ENCODE results near the gene SLC9C2. TPM values are rescaled to one million over a fixed set of nuclear protein-coding genes. Genes with fewer than 3 reads are reported as not detected.
A peak's percentile ranks its signal among the peaks of the same experiment; 100 is the strongest.
"Not testable (repeated sequence)": the region's sequence is repeated elsewhere in the genome, so short reads cannot be mapped to it uniquely, and the experiment has no call there.

The SLC9C2 gene
- total RNA-seq, 8 experiments from 2014 or later: 0.05 to 2.1 (median 0.05) TPM; not detected in 4

- Histone ChIP-seq H3K4me3 (no peak overlapping the region), H3K27ac (no peak overlapping the region), H3K4me1 (replicated peaks in 1 of 2) (peaks cover 7 to 12% of the 10 kb centered on the region in 2 donors)
- ATAC-seq (replicated peaks in 6 of 8): peak in 6 of 8 experiments; percentile 23 to 88 (median 58)
- 31 to 73% (median 52%) methylated on average over 2 to 4 of the region's 4 CpGs; no CpG with 5 or more reads in 1 of the 10 experiments for WGBS, 10 experiments
- in situ Hi-C loops (cut with MboI; ENCODE audit: low pct_unique_long_range_greater_than_20kb in 2 of 9, low sequenced_read_pairs in 9 of 9, unreplicated experiment in 9 of 9): no loop called here
Measured at GRCh38 chr1:173530795-173531693, 71.8 kb downstream of the SLC9C2 start.

GRCh38 chr1:173529106-173529505 is 73.8 kb downstream of the SLC9C2 start:
- ATAC-seq (replicated peaks in 6 of 8): no peak
- WGBS, 10 experiments: 25 to 83% (median 72%) methylated on average over 1 to 4 of the region's 4 CpGs
- in situ Hi-C loops (cut with MboI; ENCODE audit: low pct_unique_long_range_greater_than_20kb in 2 of 9, low sequenced_read_pairs in 9 of 9, unreplicated experiment in 9 of 9): no loop called here
- Histone ChIP-seq H3K4me3 (no peak overlapping the region), H3K27ac (no peak overlapping the region), H3K4me1 (replicated peaks in 1 of 2) (peaks cover 7 to 12% of the 10 kb centered on the region in 2 donors)

- peak in 2 of 8 experiments; percentile 17 to 30 for ATAC-seq (replicated peaks in 6 of 8)
- in situ Hi-C loops (cut with MboI; ENCODE audit: low pct_unique_long_range_greater_than_20kb in 2 of 9, low sequenced_read_pairs in 9 of 9, unreplicated experiment in 9 of 9): no loop called here
- no peak overlapping the region for H3K27ac ChIP-seq
- 43 to 91% (median 80%) methylated on average over 1 to 3 of the region's 3 CpGs; no CpG with 5 or more reads in 1 of the 10 experiments for WGBS, 10 experiments
- H3K4me1 ChIP-seq (replicated peaks in 1 of 2): peaks cover 7 to 12% of the 10 kb centered on the region in 2 donors
- no peak overlapping the region for H3K4me3 ChIP-seq
Measured at GRCh38 chr1:173527151-173527826, 75.6 kb downstream of the SLC9C2 start.

GRCh38 chr1:173525926-173526325 is 76.9 kb downstream of the SLC9C2 start:
- WGBS, 10 experiments: 0 to 100% (median 54%) methylated on average over 1 of the region's 1 CpG; no CpG with 5 or more reads in 2 of the 10 experiments
- H3K4me1 ChIP-seq (replicated peaks in 1 of 2): peaks cover 4 to 6% of the 10 kb centered on the region in 2 donors
- no peak overlapping the region for H3K27ac ChIP-seq
- in situ Hi-C loops (cut with MboI; ENCODE audit: low pct_unique_long_range_greater_than_20kb in 2 of 9, low sequenced_read_pairs in 9 of 9, unreplicated experiment in 9 of 9): no loop called here
- no peak for ATAC-seq (replicated peaks in 6 of 8)
- H3K4me3 ChIP-seq: no peak overlapping the region

GRCh38 chr1:173523329-173523728 is 79.5 kb downstream of the SLC9C2 start:
- Histone ChIP-seq H3K27ac (no peak overlapping the region), H3K4me1 (replicated peaks in 1 of 2) (peaks cover 2 to 12% of the 10 kb centered on the region in 2 donors), H3K4me3 (no peak overlapping the region)
- in situ Hi-C loops (cut with MboI; ENCODE audit: low pct_unique_long_range_greater_than_20kb in 2 of 9, low sequenced_read_pairs in 9 of 9, unreplicated experiment in 9 of 9): no loop called here
- ATAC-seq (replicated peaks in 6 of 8): no peak
- 54 to 100% (median 88%) methylated on average over 1 to 3 of the region's 3 CpGs; no CpG with 5 or more reads in 1 of the 10 experiments for WGBS, 10 experiments

- in situ Hi-C loops (cut with MboI; ENCODE audit: low pct_unique_long_range_greater_than_20kb in 2 of 9, low sequenced_read_pairs in 9 of 9, unreplicated experiment in 9 of 9): no loop called here
- Histone ChIP-seq H3K4me1 (replicated peaks in 1 of 2) (peaks cover 0 to 12% of the 10 kb centered on the region in 2 donors), H3K4me3 (no peak overlapping the region), H3K27ac (no peak overlapping the region)
- 50 to 100% (median 77%) methylated on average over 1 to 2 of the region's 2 CpGs; no CpG with 5 or more reads in 1 of the 10 experiments for WGBS, 10 experiments
- ATAC-seq (replicated peaks in 6 of 8): peak in 2 of 8 experiments; percentile 30 to 32
Measured at GRCh38 chr1:173520799-173521198, 82.1 kb downstream of the SLC9C2 start.

- H3K27ac ChIP-seq; H3K4me1 ChIP-seq (replicated peaks in 1 of 2); ATAC-seq (replicated peaks in 6 of 8); in situ Hi-C loops (cut with MboI; ENCODE audit: low pct_unique_long_range_greater_than_20kb in 2 of 9, low sequenced_read_pairs in 9 of 9, unreplicated experiment in 9 of 9); H3K4me3 ChIP-seq: not testable (repeated sequence)
- 0 to 100% (median 100%) methylated on average over 1 of the region's 1 CpG; no CpG with 5 or more reads in 2 of the 10 experiments for WGBS, 10 experiments
Measured at GRCh38 chr1:173514503-173514902, 88.4 kb downstream of the SLC9C2 start.

- Histone ChIP-seq H3K4me1 (replicated peaks in 1 of 2) (peaks cover 14 to 27% of the 10 kb centered on the region in 2 donors), H3K4me3 (no peak overlapping the region), H3K27ac (no peak overlapping the region)
- ATAC-seq (replicated peaks in 6 of 8): no peak
- in situ Hi-C loops (cut with MboI; ENCODE audit: low pct_unique_long_range_greater_than_20kb in 2 of 9, low sequenced_read_pairs in 9 of 9, unreplicated experiment in 9 of 9): no loop called here
- WGBS, 10 experiments: 40 to 100% (median 88%) methylated on average over 1 of the region's 1 CpG; no CpG with 5 or more reads in 2 of the 10 experiments
Measured at GRCh38 chr1:173509797-173510196, 93.1 kb downstream of the SLC9C2 start.

- in situ Hi-C loops (cut with MboI; ENCODE audit: low pct_unique_long_range_greater_than_20kb in 2 of 9, low sequenced_read_pairs in 9 of 9, unreplicated experiment in 9 of 9): no loop called here
- no peak for ATAC-seq (replicated peaks in 6 of 8)
Measured at GRCh38 chr1:173508541-173508940, 94.3 kb downstream of the SLC9C2 start.

GRCh38 chr1:173507847-173508209 is 95.0 kb downstream of the SLC9C2 start:
- in situ Hi-C loops (cut with MboI; ENCODE audit: low pct_unique_long_range_greater_than_20kb in 2 of 9, low sequenced_read_pairs in 9 of 9, unreplicated experiment in 9 of 9): no loop called here
- WGBS, 10 experiments: 31 to 86% (median 42%) methylated on average over 2 to 3 of the region's 3 CpGs; no CpG with 5 or more reads in 4 of the 10 experiments
- H3K4me1 ChIP-seq (replicated peaks in 1 of 2): peaks cover 21 to 27% of the 10 kb centered on the region in 2 donors
- no peak overlapping the region for H3K4me3 ChIP-seq
- H3K27ac ChIP-seq: peak overlapping the region; percentile 72 to 83
- ATAC-seq (replicated peaks in 6 of 8): peak in 7 of 8 experiments; percentile 7 to 71 (median 69)

More at GRCh38 chr1:173508541-173508940, 94.3 kb downstream of the SLC9C2 start:
- H3K27ac ChIP-seq: no peak overlapping the region
- 64 to 100% (median 87%) methylated on average over 1 to 2 of the region's 2 CpGs; no CpG with 5 or more reads in 2 of the 10 experiments for WGBS, 10 experiments
- no peak overlapping the region for H3K4me3 ChIP-seq
- peaks cover 18 to 27% of the 10 kb centered on the region in 2 donors for H3K4me1 ChIP-seq (replicated peaks in 1 of 2)

- ATAC-seq (replicated peaks in 6 of 8): peak; percentile 67 to 92 (median 86)
- WGBS, 10 experiments: 0 to 68% (median 6%) methylated on average over 2 to 3 of the region's 3 CpGs; no CpG with 5 or more reads in 5 of the 10 experiments
- Histone ChIP-seq H3K4me1 (replicated peaks in 1 of 2) (peaks cover 21 to 27% of the 10 kb centered on the region in 2 donors), H3K27ac (peak overlapping the region; percentile 72 to 83), H3K4me3 (no peak overlapping the region)
- in situ Hi-C loops (cut with MboI; ENCODE audit: low pct_unique_long_range_greater_than_20kb in 2 of 9, low sequenced_read_pairs in 9 of 9, unreplicated experiment in 9 of 9): no loop called here
Measured at GRCh38 chr1:173507205-173507846, 95.5 kb downstream of the SLC9C2 start.

GRCh38 chr1:173506437-173506836 is 96.4 kb downstream of the SLC9C2 start:
- in situ Hi-C loops (cut with MboI; ENCODE audit: low pct_unique_long_range_greater_than_20kb in 2 of 9, low sequenced_read_pairs in 9 of 9, unreplicated experiment in 9 of 9): no loop called here
- no peak overlapping the region for H3K4me3 ChIP-seq
- WGBS, 10 experiments: 35 to 100% (median 86%) methylated on average over 1 to 6 of the region's 6 CpGs; no CpG with 5 or more reads in 2 of the 10 experiments
- peak in 1 of 8 experiments; percentile 44 for ATAC-seq (replicated peaks in 6 of 8)
- H3K4me1 ChIP-seq (replicated peaks in 1 of 2): peaks cover 21 to 27% of the 10 kb centered on the region in 2 donors
- H3K27ac ChIP-seq: peak overlapping the region in 1 of 2 donors; percentile 83
